Activated T-cell treated with anti-CD3 and anti-CD28 coated beads, Interleukin-2, amount 50 U/mL, for 48 hours (primary cell): ENCODE measurements around the gene PREP.
"Not testable (repeated sequence)": the region's sequence is repeated elsewhere in the genome, so short reads cannot be mapped to it uniquely, and the experiment has no call there.

Experiments used
- DNase-seq, 2 experiments: peaks; one replicate each; pipeline ENCODE4 v3.0.0-alpha.2; 2020

PREP gene

DNA sequence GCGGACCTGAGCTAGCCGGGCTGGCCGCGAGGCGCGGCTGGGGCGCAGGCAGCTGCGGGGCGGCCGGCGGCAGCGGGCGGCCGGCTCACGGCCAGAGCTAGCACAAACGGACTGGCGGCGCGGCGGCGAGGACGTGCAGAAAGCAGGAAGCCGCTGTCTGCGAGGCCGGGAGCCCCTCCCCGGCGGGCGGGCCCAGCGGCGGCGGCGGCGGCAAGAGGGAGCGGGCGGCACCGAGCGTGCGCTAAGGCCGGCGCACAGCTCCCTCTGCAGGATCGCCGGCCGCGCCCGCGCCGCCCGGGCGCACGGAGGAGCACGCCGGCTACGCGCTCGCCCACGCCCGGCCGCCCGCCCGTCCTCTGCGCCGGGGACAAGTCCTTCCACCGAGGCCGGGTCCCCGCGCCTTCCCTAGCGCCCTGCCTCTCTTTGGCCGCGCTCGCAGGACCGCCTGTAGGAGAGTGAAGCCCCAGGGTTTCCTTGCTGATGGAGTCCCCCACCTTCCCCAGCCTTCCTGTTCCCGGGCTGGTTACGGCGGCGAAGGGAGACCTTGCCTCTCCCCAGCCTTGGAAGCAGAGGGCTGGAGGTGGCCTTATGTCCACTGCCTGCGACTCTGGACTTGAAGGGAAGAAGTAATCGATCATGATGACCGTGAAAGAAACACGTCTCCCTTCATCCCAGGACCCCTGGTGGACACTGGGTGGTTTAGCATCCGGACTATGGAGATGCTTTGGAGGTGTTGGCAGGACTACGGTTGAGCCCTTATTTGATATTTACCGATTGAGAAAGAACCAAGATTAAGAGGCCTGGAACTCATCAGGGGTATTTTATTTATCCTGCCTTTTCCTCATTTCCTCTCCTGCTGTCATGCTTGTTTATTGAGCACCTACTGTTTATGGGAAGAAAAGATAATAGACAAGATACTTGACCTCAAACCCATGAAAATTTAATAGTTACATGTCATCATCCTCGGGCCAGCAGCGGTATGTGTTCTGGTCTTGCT lies at the start of gene PREP:
PREP (minus strand) TSS at position 144 of the 997 bp plus-strand sequence. CDS start 191 bp downstream, outside the sequence.
- peak; percentile 84 to 90 for DNase-seq

DNA sequence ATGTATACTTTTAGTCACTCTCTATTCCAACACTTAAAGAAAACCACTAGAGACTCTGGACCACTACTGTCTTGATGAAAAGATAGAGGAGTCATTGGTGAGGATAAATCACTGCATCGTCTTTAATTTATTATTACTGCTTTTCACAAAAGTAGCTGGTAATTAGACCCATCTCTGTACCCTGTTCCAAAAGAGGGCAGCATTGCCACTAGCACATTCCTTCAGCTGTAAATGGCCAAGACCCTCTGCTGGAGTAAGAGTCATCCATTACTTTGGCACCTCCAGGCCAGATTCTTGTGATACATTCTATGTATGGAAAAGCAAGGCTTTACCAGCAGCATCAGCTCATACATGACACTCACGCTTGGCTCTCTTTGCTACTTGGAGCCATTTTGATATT lies 49.5 kb upstream of the PREP start:
- DNase-seq: no peak

DNA sequence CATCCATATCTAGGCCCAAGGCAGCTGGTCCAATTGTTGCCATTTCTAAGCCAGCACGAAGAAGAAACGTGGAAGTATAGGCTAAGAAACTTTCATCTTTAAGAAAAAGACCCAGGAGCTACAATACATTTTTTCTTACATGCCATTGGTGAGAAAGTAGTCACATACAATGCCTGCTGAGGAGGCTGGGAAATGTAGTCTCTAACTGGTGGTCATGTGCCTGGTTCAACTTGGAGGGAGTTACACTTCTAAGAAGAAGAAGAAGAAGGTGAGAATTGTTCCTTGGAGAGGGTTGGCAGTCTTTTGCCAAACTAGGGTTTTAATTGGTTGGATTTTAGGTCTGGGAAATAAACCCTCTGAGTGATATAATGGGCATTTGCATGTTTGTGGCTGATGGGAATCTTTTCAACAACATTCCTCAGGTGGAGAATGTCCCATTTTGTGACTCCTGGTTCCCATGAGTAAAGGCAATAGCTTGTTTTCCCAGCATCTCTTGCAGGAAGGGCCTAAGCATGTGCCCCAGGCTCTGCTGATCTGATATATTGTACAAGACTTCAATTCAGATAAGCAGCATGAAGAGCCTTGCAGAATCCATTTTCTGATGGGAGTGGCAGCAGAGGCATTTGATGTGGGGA lies 47.0 kb upstream of the PREP start:
- DNase-seq: no peak

GRCh38 chr6:105445481-105445880 lies 42.6 kb upstream of the PREP start:
- DNase-seq: no peak

DNA sequence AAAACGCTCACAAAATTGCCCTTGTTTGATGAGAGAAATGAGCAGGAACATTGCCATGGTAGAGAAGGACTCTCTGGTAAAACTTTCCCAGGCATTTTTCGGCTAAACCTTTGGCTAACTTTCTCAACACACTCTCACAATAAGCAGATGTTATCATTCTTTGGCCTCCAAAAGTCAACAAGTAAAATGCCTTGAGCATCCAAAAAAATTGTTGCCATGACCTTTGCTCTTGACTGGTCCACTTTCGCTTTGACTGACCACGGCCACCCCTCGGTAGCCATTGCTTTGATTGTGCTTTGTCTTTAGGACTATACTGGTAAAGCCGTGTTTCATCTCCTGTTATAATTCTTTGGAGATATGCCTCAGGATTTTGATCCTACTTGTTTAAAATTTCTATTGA lies 41.1 kb upstream of the PREP start:
- DNase-seq: no peak

DNA sequence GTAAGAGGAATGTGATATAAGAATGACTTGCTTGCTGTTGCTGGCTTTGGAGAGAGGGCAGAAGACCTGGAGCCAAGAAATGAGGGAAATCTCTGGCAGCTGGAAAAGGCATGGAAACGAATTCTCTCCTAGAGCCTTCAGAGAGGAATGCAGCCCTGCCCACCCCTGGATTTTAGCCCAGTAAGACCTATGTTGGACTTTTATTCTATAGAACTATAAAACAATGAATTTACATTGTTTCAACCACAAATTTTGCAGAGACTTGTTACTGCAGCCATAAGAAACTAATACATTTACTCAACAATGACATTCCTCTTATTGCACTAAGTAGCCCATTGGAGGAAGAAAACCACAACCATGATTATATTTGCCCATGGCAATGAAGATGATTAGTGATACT lies 39.5 kb upstream of the PREP start:
- DNase-seq: no peak

DNA sequence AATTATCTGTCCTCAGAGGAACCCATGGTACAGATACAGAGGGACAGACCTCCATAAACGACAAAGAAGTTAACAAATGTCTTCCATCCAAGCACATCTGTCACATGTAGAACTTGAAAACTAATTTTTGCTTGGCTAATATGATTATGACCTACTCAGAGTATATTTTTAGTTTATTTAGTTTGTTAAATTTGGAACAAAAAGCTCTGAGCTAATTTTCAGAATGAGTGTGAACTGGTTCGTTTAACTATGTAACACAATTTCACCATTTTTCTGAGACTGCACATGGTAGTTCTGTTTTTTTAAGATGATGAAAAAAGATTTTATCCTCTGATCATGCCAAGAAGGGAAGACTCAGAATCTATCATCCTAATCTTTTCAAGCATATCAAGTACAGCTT lies 34.4 kb upstream of the PREP start:
- no peak for DNase-seq

DNA sequence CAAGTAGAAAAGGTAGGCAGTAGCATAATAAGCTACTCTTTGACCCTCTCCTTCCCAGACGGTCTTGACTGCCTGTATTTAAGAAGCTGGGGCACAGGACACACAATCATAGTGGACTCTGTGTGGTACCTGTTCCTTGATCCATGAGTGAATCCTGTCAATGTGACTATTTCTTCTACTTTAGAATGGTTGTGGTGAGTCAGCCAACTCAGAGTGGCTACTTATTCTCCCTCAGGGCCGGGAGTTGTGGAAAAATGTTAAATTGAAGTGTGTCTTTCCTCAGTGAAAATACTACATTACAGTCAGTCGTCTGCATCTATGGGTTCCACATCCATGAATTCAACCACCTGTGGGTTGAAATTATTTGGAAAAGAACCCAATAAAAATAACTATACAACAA lies 30.8 kb upstream of the PREP start:
- no peak for DNase-seq

GRCh38 chr6:105432797-105433196 lies 29.9 kb upstream of the PREP start:
- no peak for DNase-seq

- no peak for DNase-seq
Measured at GRCh38 chr6:105431226-105431625, 28.3 kb upstream of the PREP start.

DNA sequence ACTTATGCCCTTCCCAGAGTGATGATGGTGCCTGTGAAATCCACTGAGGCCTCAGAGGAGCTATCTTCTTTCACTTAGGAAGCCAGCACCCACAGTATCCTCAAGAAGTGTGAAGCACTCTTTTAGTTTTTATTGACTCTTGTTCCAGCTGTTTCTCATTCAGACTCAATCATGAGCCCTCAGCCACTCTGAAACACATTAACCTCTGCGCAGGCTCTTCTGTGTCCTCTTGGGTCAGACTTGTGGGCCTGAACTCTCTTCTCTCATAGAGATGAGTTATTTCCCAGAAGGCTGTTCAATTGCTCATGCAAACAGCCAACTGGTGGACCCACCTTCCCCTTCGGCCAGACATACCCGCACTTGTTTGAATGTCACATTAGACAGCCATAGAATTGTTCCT lies 27.8 kb upstream of the PREP start:
- DNase-seq: no peak

GRCh38 chr6:105429676-105430075 lies 26.8 kb upstream of the PREP start:
- DNase-seq: no peak

GRCh38 chr6:105428342-105428957 lies 25.6 kb upstream of the PREP start:
- no peak for DNase-seq

GRCh38 chr6:105424175-105424783 lies 21.4 kb upstream of the PREP start:
- DNase-seq: peak; percentile 78 to 79

- DNase-seq: not testable (repeated sequence)
Measured at GRCh38 chr6:105416971-105417370, 14.1 kb upstream of the PREP start.

GRCh38 chr6:105409734-105410133 lies 6.9 kb upstream of the PREP start:
- no peak for DNase-seq

DNA sequence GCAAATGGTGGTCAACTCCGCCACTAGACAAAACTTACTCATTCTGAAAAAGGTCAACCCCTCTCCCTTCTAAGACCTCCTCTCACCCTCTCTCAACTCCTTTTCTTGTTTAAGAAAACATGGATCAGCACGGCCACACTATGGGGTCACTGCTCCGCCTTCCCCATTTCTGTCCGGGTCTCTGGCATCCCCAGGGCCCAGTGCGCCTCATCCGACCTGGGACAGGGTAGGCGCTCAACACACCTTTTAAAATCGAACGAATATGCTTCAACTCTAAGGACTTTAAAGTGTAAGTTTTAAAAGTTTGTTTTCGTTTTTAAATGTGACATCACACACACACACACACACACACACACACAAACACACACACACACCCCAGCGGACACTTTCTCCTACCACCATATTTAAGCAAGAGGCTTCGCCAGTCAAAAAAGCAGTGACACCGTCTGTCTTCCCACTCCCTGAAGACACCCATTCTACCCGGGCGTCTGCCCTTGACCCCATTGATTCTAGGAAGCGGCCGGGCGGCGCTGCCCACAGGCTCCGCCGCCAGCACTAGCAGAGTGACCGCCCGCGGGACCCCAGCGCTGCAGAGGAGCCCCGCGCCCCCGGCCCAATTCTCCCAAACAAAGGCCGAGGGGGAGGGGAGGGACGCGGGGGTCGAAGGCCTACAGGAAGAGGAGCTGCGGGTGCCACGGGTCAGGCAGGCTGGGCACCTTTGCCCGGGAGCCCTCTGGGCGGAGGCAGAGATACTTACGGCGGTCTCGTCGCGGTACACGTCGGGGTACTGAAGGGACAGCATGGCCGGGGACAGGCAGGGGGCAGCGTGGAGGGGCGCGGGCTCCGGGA lies 568 bp downstream of the PREP start:
- DNase-seq: no peak

DNA sequence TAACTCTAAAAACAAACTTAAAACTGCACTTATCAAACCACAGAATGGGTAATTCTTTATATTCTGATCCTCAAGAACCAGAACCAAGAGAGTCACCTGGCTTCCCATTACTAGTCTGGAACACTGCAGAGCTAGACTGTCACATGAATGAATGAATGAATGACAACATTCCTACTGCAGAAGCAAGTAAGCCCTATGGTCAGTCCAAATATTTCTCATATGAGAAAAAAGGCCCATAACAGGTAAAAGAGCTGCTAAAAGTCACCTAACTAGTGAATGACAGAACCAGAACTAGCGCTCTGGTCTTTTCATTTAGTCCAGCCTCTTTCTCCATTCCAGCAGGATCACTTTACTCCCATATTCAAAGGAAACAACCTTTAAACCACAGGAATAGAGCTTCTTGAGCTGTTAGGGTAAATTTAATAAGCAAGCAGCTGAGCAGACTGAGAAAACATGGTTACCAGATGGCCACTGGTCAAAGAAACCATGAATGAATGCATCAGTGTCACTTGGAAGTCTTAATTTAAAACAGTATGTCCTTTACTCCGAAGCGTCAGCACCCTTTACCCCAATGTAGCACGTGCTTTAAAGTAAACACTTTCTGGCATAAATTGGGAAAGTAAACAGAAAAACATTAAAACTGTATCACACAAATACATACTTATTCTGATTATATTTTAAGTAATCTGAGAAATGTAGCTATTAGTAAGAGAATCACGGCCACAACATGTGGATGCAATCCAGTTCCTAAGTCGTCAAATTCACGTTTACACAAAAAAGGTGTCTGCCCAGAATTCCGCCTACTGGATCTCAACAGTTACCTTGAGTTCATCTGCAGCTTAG lies 1.4 kb downstream of the PREP start:
- DNase-seq: no peak

DNA sequence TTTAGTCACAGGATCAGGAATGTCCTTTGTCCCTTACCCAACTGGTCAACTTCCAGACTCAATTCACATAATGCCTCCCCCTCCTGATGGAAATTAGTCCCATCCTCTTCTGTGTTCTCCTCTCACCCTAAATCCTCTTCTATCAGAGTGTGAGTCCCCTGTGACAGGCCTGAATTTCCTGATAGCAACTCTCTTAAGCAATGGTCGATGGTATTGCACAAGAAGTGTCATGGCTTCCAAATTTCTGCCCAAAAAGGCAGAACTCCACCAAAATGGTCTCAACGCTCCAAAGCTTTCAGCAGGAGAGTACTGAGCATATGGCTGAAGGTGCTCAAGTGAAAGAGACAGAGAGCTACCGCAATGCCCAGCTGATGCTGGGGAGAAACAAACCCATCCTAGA lies 2.4 kb downstream of the PREP start:
- no peak for DNase-seq

DNA sequence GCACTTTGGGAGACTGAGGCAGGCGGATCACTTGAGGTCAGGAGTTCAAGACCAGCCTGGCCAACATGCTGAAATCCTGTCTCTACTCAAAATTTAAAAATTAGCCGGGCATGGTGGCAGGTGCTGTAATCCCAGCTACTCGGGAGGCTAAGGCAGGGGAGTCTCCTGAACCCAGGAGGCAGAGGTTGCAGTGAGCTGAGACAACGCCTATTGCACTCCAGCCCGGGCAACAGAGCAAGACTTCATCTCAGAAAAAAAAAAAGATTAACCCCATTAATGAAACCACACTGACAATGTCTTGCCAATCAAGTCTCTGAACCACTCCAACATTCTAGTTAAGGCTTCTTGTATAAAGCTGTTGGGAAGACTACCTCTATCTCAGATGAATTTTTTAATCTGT lies 4.0 kb downstream of the PREP start:
- no peak for DNase-seq

DNA sequence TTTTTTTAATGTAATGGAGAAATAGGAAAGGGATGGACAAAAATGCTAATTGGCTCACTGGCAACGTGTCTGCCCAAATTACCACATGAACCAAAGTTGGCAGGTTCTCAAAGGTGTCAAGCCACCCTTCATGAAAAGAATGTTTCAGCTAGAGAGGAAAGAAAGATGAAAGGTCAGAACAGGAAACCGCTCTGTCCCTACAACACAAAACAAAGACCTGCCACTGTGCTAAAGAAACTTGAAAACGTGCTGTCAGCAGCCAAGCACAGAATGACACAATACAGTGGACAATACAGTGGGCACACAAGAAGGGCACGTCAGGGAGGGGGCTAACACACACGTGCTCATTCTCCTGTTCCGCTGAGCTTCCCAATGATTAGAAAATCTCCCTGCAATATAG lies 4.9 kb downstream of the PREP start:
- no peak for DNase-seq
